CD4-positive, alpha-beta T cell treated with Interleukin-6 at 100 ng/mL for 8 hours (primary cell): ENCODE measurements around the gene SEPTIN11.
A peak's percentile ranks its signal among the peaks of the same experiment; 100 is the strongest.

Source experiments
- DNase-seq: peaks from one replicate; pipeline ENCODE4 v3.0.0-alpha.2; 2020; ENCODE audit warnings: mixed read lengths, low spot score

SEPTIN11 gene

GRCh38 chr4:76979236-76979635 is 29.7 kb downstream of the SEPTIN11 start:
- DNase-seq: no peak

GRCh38 chr4:76980261-76980660 is 30.7 kb downstream of the SEPTIN11 start:
- DNase-seq: no peak

GRCh38 chr4:76981644-76982043 is 32.1 kb downstream of the SEPTIN11 start:
- DNase-seq: no peak

- peak; percentile 9 for DNase-seq
These were observed 33.4 kb downstream of the SEPTIN11 start for GRCh38 chr4:76982638-76983584.

GRCh38 chr4:76984127-76984526 is 34.6 kb downstream of the SEPTIN11 start:
- DNase-seq: peak; percentile 19

- no peak for DNase-seq
These were observed 35.2 kb downstream of the SEPTIN11 start for GRCh38 chr4:76984788-76985211.

- no peak for DNase-seq
These were observed 37.6 kb downstream of the SEPTIN11 start for GRCh38 chr4:76987153-76987591.

- DNase-seq: no peak
These were observed 38.1 kb downstream of the SEPTIN11 start for GRCh38 chr4:76987685-76988084.

- peak; percentile 55 for DNase-seq
These were observed 40.0 kb downstream of the SEPTIN11 start for GRCh38 chr4:76989391-76990061.

- DNase-seq: no peak
These were observed 40.9 kb downstream of the SEPTIN11 start for GRCh38 chr4:76990288-76991080.

GRCh38 chr4:76991161-76991660 is 41.7 kb downstream of the SEPTIN11 start:
- DNase-seq: no peak

GRCh38 chr4:76993787-76994641 is 44.5 kb downstream of the SEPTIN11 start:
- DNase-seq: peak; percentile 78

GRCh38 chr4:76995776-76996175 is 46.2 kb downstream of the SEPTIN11 start:
- DNase-seq: no peak

GRCh38 chr4:76996445-76996844 is 46.9 kb downstream of the SEPTIN11 start:
- no peak for DNase-seq

GRCh38 chr4:76997077-76997476 is 47.5 kb downstream of the SEPTIN11 start:
- DNase-seq: no peak

GRCh38 chr4:76997532-76997931 is 48.0 kb downstream of the SEPTIN11 start:
- DNase-seq: no peak

GRCh38 chr4:76998251-76998901 is 48.8 kb downstream of the SEPTIN11 start:
- DNase-seq: no peak
